Osteocyte (in vitro differentiated cells): ENCODE results near the gene OTOL1. TPM values are rescaled to one million over a fixed set of nuclear protein-coding genes. Genes with fewer than 3 reads are reported as not detected.
"Not testable (repeated sequence)": the region's sequence is repeated elsewhere in the genome, so short reads cannot be mapped to it uniquely, and the experiment has no call there.

Source experiments
- DNase-seq: peaks from one replicate; pipeline ENCODE4 v3.0.0; 2021; ENCODE audit warnings: mixed read lengths; ENCODE audit not compliant: unreplicated experiment; ENCODE audit errors: extremely low spot score
- H3K27ac Mint-ChIP-seq: one replicate; pipeline ENCODE4 v1.8.0; 2021; ENCODE audit warnings: mild to moderate bottlenecking, mixed read lengths; ENCODE audit not compliant: unreplicated experiment
- H3K27me3 Mint-ChIP-seq: one replicate; pipeline ENCODE4 v1.8.0; 2021; ENCODE audit warnings: mixed read lengths; ENCODE audit not compliant: unreplicated experiment
- H3K36me3 Mint-ChIP-seq: one replicate; pipeline ENCODE4 v1.8.0; 2021; ENCODE audit warnings: mixed read lengths; ENCODE audit not compliant: unreplicated experiment
- H3K4me1 Mint-ChIP-seq: one replicate; pipeline ENCODE4 v1.8.0; 2021; ENCODE audit warnings: mixed read lengths; ENCODE audit not compliant: unreplicated experiment
- H3K4me3 Mint-ChIP-seq: one replicate; pipeline ENCODE4 v1.8.0; 2021; ENCODE audit warnings: mild to moderate bottlenecking, moderate library complexity, mixed read lengths; ENCODE audit not compliant: unreplicated experiment
- H3K9me3 Mint-ChIP-seq: one replicate; pipeline ENCODE4 v1.8.0; 2021; ENCODE audit warnings: mixed read lengths; ENCODE audit not compliant: unreplicated experiment
- CTCF ChIP-seq: fragments of 200-600 bp; sonication (generic); IDR thresholded peaks from 2 replicates; pipeline ENCODE4 v1.5.0; 2021; ENCODE audit warnings: antibody characterized with exemption, mild to moderate bottlenecking, moderate library complexity
- total RNA-seq: library from RNA; stranded (reverse); gene quantifications from 2 replicates; pipeline ENCODE4 v1.2.1, GENCODE V29; 2021

The OTOL1 gene
- total RNA-seq, 1 donor from 2014 or later = not detected

DNA sequence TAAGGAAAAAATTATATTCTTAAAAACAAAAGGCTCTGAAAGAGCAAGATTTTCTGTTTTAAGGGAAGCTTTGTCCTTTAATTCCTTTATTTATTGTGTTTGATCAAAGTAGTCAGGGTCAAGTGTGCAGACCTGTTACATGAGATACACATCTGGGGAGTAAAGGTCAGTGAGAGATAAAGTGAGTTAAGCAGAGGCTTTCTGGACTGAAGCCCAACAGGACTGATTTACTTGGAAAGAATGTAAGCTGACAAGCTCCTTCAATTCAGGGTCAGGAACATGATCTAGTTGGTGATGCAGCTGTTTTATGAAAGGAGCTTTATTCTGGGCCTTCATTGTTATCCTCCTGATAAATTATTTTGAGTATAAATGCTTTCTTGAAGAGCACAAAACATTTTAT, 20.7 kb upstream of the OTOL1 start:
- H3K36me3 Mint-ChIP-seq = no peaks in the 10 kb centered on the region
- no peaks in the 10 kb centered on the region for H3K9me3 Mint-ChIP-seq
- H3K27me3 Mint-ChIP-seq = peaks cover 5% of the 10 kb centered on the region
- no peak for TF ChIP-seq CTCF
- no peak overlapping the region for H3K27ac Mint-ChIP-seq
- DNase-seq = no peak
- H3K4me3 Mint-ChIP-seq = no peak overlapping the region
- no peaks in the 10 kb centered on the region for H3K4me1 Mint-ChIP-seq

- no peak overlapping the region for H3K27ac Mint-ChIP-seq
- no peak for DNase-seq
- H3K4me3 Mint-ChIP-seq = no peak overlapping the region
- TF ChIP-seq CTCF = no peak
- no peaks in the 10 kb centered on the region for H3K36me3 Mint-ChIP-seq
- H3K27me3 Mint-ChIP-seq = peaks cover 14% of the 10 kb centered on the region
- no peaks in the 10 kb centered on the region for H3K4me1 Mint-ChIP-seq
- no peaks in the 10 kb centered on the region for H3K9me3 Mint-ChIP-seq
Observed at GRCh38 chr3:161484226-161484625, 12.4 kb upstream of the OTOL1 start.

DNA sequence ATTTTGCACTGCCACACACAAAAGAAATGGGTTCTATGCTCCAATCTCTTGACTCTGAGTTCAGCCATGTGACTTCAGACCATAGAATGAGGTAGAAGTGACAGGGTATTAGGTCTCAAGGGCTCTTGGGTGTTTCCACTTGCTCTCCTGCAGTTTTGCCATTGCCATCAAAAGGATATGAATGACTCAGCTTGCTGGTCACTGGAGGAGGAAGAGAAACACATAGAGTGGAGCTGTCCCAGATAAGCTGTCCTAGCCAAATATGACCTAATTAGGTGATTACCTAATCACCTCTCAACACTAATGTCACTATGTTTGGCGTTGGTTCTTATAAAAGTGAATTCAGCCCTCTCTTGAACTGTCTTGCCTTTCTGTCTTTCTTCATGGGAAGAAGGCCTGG, 8.3 kb upstream of the OTOL1 start:
- H3K4me3 Mint-ChIP-seq, DNase-seq, H3K4me1 Mint-ChIP-seq, H3K27ac Mint-ChIP-seq, H3K36me3 Mint-ChIP-seq, H3K9me3 Mint-ChIP-seq: not testable (repeated sequence)
- peaks cover 14% of the 10 kb centered on the region for H3K27me3 Mint-ChIP-seq

DNA sequence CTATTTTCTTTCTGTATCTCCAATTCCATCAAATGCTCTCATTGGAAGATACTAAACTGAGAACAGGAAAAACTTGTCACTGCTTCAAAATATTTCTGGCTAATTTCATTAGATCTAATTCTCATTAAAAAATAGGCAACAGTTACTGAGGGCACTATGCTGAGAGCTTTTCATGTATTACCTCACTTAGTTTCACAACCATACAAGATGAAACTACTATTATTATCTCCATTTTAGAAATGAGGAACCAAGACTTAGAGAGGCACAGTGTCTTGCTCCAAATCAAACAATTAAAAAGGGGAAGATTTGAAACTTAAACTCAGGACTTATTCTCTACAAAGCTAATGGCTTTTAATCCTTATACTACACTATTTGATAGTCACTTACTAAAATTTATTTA, 7.2 kb upstream of the OTOL1 start:
- TF ChIP-seq CTCF = no peak
- Mint-ChIP-seq H3K36me3 (no peaks in the 10 kb centered on the region), H3K4me1 (no peaks in the 10 kb centered on the region), H3K9me3 (peaks cover 3% of the 10 kb centered on the region), H3K27me3 (peaks cover 8% of the 10 kb centered on the region), H3K4me3 (no peak overlapping the region), H3K27ac (no peak overlapping the region)
- DNase-seq = no peak

DNA sequence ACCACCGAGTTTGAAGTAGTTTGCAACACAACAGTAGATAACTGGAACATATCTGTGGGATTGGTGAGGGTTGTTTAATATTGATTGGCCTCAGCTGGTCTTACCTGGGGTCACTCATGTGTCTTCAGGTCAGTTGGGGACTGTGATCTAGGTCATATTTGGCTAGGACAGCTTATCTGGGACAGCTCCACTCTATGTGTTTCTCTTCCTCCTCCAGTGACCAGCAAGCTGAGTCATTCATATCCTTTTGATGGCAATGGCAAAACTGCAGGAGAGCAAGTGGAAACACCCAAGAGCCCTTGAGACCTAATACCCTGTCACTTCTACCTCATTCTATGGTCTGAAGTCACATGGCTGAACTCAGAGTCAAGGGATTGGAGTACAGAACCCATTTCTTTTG, 5.8 kb upstream of the OTOL1 start:
- H3K4me1 Mint-ChIP-seq, H3K4me3 Mint-ChIP-seq, DNase-seq, H3K27ac Mint-ChIP-seq, H3K36me3 Mint-ChIP-seq, H3K27me3 Mint-ChIP-seq: not testable (repeated sequence)
- peaks cover 15% of the 10 kb centered on the region for H3K9me3 Mint-ChIP-seq

- Mint-ChIP-seq H3K4me1 (no peaks in the 10 kb centered on the region), H3K36me3 (no peaks in the 10 kb centered on the region), H3K4me3 (no peak overlapping the region), H3K27ac (no peak overlapping the region), H3K27me3 (no peaks in the 10 kb centered on the region), H3K9me3 (peaks cover 15% of the 10 kb centered on the region)
- no peak for DNase-seq
- TF ChIP-seq CTCF = no peak
Observed at GRCh38 chr3:161498259-161498921, 1.8 kb downstream of the OTOL1 start.
